Smooth muscle cell of bladder (primary cell): ENCODE data around the gene PCSK1. TPM values are rescaled to one million over a fixed set of nuclear protein-coding genes. Genes with fewer than 3 reads are reported as not detected.

Experiments used
- total RNA-seq: library from RNA; depleted of rRNA; stranded (reverse); fragments of >200 nt; gene quantifications from 2 replicates; pipeline ENCODE4 v1.2.3, GENCODE V29; 2014

PCSK1 gene
- 0.28 and 1.3 TPM in 2 replicates for total RNA-seq

GRCh38 chr5:96433066-96433447 is at the start of gene PCSK1:
TSS of gene PCSK1 (minus strand) at chr5:96433248. CDS start at chr5:96433042, 206 bp downstream.

Other genes starting within 250 kb of the PCSK1 start
- 127 and 136 TPM in 2 replicates for gene CAST, start 229.1 kb upstream of the PCSK1 start, total RNA-seq